HG03196 (cell line): ENCODE measurements around the gene CYTIP.
"Not testable (repeated sequence)": the region's sequence is repeated elsewhere in the genome, so short reads cannot be mapped to it uniquely, and the experiment has no call there.

Experiments
- ATAC-seq: cut with Tn5 transposase; IDR thresholded peaks from one replicate; pipeline ENCODE4 v1.9.1; 2021; ENCODE audit not compliant: unreplicated experiment

CYTIP gene

GRCh38 chr2:157427003-157427921 lies 16.6 kb downstream of the CYTIP start:
- no peak for ATAC-seq

GRCh38 chr2:157426477-157426994 lies 17.4 kb downstream of the CYTIP start:
- ATAC-seq, result no peak

- ATAC-seq, result no peak
Measured at GRCh38 chr2:157424374-157424773, 19.5 kb downstream of the CYTIP start.

DNA sequence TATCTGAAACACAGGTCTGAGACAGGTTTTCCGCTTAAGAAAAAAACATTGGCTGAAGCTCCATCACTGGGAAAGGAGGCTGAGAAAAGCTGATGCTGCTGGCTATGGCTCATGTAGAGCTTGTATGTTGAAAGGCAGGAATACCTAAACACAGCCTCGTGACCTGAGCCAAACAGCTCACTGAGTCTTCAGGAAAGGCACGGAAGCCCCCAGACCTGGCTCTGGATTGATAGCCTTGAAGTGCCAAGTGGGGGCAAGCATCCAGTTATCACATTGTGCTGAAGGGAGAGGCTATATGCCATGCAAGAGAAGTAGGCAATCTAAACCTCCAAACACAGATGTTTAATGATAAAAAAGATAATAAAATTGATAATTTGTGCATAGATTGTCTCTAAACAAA lies 21.9 kb downstream of the CYTIP start:
- no peak for ATAC-seq

DNA sequence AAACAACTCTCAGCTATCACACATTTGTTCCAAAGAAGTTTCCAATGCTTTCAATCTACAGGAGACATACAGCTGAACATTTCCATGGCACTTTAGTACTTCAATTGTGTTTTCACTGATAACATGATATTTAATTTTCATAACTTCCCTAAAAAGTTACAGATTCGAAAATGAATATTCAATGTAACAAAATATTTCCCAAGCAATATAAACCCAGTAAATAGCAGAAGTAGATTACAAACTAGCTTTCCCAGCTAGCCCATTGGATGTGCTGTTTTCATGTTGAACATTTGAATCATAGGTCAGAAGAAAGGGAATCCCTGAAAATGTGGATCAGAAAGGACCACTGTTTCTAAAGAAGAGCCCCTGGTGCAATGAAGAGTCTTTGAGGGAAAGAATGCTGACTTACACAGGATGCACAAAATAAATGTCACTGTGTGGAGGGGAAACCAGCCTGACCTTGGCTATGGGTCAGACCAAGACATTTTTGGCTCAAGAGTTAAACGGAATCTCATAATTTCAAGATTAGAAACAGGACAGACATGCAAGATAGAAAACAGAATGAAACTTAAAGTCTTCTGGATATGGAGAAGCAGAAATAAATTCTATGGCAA lies 22.5 kb downstream of the CYTIP start:
- ATAC-seq, result no peak

- no peak for ATAC-seq
Measured at GRCh38 chr2:157420771-157421323, 23.0 kb downstream of the CYTIP start.

DNA sequence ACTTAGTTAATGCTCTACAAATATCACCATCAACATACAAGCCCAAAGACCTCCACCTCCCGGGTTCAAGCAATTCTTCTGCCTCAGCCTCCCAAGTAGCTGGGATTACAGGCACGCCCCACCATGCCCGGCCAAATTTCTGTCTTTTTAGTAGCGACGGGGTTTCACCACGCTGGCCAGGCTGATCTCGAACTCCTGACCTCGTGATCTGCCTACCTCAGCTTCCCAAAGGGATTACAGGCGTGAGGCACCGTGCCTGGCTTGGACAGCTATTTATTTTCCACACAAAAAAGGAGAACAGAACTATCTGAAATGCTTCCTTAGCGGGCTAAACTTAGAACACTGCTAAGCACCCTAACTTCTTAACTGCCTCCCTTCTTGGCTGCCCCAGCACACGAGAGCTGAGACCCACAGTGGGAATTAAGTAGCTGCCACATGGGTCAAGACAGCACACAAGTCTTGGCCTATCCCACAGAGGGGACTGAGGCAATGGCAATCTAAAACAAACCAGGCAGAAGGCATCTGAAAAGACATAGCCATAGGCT lies 24.8 kb downstream of the CYTIP start:
- ATAC-seq, result no peak

DNA sequence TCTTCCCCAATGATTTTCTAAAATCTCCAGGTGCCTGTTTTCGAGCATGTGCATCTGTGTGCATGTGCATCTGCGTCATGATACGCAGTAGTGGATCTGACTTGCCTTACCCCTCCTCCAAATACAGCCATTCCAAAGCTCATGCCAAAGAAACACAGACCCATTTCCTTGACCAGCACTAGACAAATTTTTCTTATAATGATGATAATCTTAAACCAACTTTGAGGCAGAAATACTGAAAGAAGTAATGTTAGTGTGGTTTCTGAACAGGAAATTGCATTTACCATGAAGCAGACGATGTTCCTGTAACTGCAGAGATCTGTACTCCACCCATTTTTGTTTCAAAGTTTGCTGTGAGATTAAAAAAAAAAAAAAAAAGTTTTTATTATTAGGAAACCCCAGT lies 25.6 kb downstream of the CYTIP start:
- ATAC-seq, result no peak

DNA sequence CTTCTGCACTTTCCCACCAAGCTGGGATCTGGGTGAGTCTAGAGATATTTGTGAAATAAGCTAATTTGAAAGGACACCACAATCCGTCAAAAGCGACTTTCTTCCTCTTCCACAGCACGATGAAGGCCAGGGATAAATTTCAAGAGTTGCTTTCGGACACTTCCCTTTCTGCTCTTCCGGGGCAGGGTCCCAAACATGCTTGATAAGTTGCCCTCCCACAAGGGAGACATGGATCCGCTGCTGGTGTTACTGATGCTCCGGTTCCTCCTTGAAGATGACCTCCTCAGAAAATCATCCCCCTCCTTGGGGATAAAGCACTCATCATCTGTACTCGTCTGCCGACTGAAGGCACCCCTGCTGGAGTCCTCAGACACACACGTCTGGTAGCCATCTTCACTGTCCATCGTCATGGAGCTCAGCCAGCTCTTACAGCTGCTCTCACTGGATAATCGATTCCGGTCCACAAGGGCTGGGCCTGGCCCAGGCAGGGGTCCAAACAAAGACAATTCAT lies 28.2 kb downstream of the CYTIP start:
- ATAC-seq, result no peak

GRCh38 chr2:157414050-157414449 lies 29.8 kb downstream of the CYTIP start:
- ATAC-seq, result peak; percentile 30

- peak; percentile 88 for ATAC-seq
Measured at GRCh38 chr2:157413326-157414035, 30.4 kb downstream of the CYTIP start.

DNA sequence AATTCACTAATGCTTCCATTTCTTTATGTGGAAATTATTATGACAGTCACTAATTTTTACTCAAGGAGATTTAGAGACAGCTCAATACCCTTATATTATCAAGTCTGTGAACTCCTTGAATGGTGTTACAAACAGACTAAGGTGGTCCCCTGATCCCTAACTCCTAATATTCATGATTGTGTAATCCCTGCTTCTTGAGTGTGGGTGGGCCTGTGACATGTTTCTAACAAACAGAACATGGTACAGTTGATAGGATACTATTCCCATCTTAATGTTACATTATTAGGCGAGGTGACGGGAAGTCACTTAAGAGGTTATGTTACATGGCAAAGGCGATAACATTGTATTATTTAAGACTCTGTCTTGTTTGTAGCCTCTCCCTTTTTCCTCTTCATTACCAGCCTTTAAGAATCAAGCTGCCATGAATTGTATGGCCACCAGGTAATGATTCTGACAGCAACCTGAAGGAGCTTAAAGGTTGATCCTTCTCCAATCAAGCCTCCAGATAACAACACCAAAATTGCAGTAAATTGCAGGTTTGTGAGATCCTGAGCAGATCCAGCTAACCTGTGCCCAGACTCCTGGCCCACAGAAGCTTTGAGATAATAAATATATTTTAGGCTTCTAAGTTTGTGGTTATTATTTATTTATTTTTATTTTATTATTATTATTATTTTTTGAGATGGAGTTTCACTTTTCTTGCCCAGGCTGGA lies 32.1 kb downstream of the CYTIP start:
- ATAC-seq, result no peak

GRCh38 chr2:157405398-157405797 lies 38.5 kb downstream of the CYTIP start:
- not testable (repeated sequence) for ATAC-seq

DNA sequence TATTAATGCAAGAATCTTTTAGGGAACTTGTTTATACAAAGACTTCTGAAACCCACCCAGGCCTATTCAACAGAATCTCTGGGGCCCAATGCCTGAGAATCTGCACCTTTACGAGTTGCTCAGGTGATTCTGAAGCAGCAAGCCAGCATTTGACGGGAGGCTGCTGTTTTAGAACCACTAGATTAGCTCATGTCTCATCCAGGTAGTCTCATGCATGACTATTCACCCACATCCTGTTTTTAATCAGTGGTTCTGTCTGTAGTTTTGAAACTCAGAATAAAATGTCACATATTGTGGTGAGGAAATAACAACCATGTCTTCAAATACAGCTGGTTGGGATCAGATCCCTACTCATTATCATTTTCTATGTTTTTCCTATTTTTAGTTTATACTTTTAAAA lies 39.5 kb downstream of the CYTIP start:
- peak; percentile 100 for ATAC-seq

DNA sequence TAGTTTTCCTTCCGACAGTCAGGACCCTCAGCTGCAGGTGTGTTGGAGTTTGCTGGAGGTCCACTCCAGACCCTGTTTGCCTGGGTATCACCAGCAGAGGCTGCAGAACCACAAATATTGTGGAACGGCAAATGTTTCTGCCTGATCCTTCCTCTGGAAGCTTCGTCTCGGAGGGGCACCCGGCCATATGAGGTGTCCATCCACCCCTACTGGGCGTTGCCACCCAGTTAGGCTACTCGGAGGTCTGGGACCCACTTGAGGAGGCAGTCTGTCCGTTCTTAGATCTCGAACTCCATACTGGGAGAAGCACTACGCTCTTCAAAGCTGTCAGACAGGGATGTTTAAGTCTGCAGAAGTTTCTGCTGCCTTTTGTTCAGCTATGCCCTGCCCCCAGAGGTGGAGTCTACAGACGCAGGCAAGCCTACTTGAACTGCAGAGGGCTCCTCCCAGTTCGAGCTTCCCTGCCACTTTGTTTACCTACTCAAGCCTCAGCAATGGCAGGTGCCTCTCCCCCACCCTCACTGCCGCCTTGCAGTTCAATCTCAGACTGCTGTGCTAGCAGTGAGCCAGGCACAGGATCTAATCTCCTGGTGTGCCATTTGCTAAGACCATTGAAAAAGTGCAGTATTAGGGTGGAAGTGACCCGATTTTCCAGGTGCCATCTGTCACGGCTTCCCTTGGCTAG lies 40.9 kb downstream of the CYTIP start:
- not testable (repeated sequence) for ATAC-seq

- ATAC-seq, result no peak
Measured at GRCh38 chr2:157395811-157396210, 48.1 kb downstream of the CYTIP start.

GRCh38 chr2:157394928-157395327 lies 49.0 kb downstream of the CYTIP start:
- ATAC-seq, result no peak

- ATAC-seq, result no peak
Measured at GRCh38 chr2:157393348-157393747, 50.5 kb downstream of the CYTIP start.

- ATAC-seq, result no peak
Measured at GRCh38 chr2:157388827-157389226, 55.1 kb downstream of the CYTIP start.
